Common myeloid progenitor, CD34-positive (primary cell): ENCODE results near the gene EED.
"Not testable (repeated sequence)": the region's sequence is repeated elsewhere in the genome, so short reads cannot be mapped to it uniquely, and the experiment has no call there.

ENCODE experiments used
- CTCF ChIA-PET: fragments of 350-600 bp; sonication (Branson Sonifier 250); formaldehyde crosslinking; loops from one replicate; lab custom pipeline; 2021; ENCODE audit warnings: antibody characterized with exemption; lab: Charles Lee
- POLR2A ChIA-PET: fragments of 350-600 bp; sonication (Branson Sonifier 250); formaldehyde crosslinking; loops from one replicate; lab custom pipeline; 2021; ENCODE audit warnings: antibody characterized with exemption; lab: Charles Lee
- DNase-seq, 3 donors: peaks; one replicate each; pipeline versions ENCODE4 v3.0.0 to v3.0.0-alpha.2; 2013
- H3K27ac ChIP-seq, 2 experiments: 1 replicate in 1 of 2; 2 replicates in 1 of 2; pipeline ENCODE4 v1.7.0; 2013; ENCODE audit warnings: inconsistent platforms in 2 of 2, low read length in 2 of 2, mild to moderate bottlenecking in 2 of 2, low read depth in 1 of 2, moderate library complexity in 1 of 2; ENCODE audit not compliant: severe bottlenecking in 2 of 2, insufficient read depth in 1 of 2, poor library complexity in 1 of 2
- H3K27me3 ChIP-seq, 5 experiments: replicated peaks in 2 of 5; 1 replicate in 3 of 5; 2 replicates in 2 of 5; pipeline versions ENCODE4 v1.6.1 to v1.7.0; 2013; ENCODE audit warnings: low read length in 4 of 5, mild to moderate bottlenecking in 2 of 5, moderate library complexity in 2 of 5, inconsistent platforms in 1 of 5; ENCODE audit not compliant: insufficient read depth in 5 of 5, control insufficient read depth in 4 of 5
- H3K36me3 ChIP-seq, 4 experiments: 1 replicate in 2 of 4; 2 replicates in 2 of 4; pipeline versions ENCODE4 v1.6.1 to v1.7.0; 2013; ENCODE audit warnings: low read length in 3 of 4, control low read depth in 1 of 4, mild to moderate bottlenecking in 1 of 4; ENCODE audit not compliant: control insufficient read depth in 4 of 4, insufficient read depth in 4 of 4
- H3K4me1 ChIP-seq, 4 experiments: 1 replicate in 3 of 4; 2 replicates in 1 of 4; pipeline versions ENCODE4 v1.6.1 to v1.7.1; 2013; ENCODE audit warnings: low read length in 3 of 4, mild to moderate bottlenecking in 3 of 4, control low read depth in 1 of 4, inconsistent platforms in 1 of 4, moderate library complexity in 1 of 4; ENCODE audit not compliant: control insufficient read depth in 4 of 4, insufficient read depth in 4 of 4; ENCODE audit errors: control extremely low read depth in 1 of 4
- H3K4me3 ChIP-seq, 7 experiments: 1 replicate in 4 of 7; 2 replicates in 3 of 7; pipeline versions ENCODE4 v1.5.1 to v1.7.0; 2013; ENCODE audit warnings: mild to moderate bottlenecking in 7 of 7, low read length in 6 of 7, moderate library complexity in 6 of 7, inconsistent platforms in 2 of 7, low read depth in 2 of 7, control low read depth in 1 of 7; ENCODE audit not compliant: insufficient read depth in 4 of 7, control insufficient read depth in 1 of 7; ENCODE audit errors: extremely low read depth in 1 of 7
- H3K9me3 ChIP-seq, 5 experiments: 1 replicate in 4 of 5; 2 replicates in 1 of 5; pipeline versions ENCODE4 v1.6.1 to v1.7.1; 2013; ENCODE audit warnings: low read length in 4 of 5, mild to moderate bottlenecking in 2 of 5, inconsistent platforms in 1 of 5, low read depth in 1 of 5, moderate library complexity in 1 of 5; ENCODE audit not compliant: control insufficient read depth in 4 of 5, insufficient read depth in 2 of 5; ENCODE audit errors: control extremely low read depth in 1 of 5
- WGBS: methylation state at CpG from one replicate; pipeline ENCODE4 v1.1.5; 2013; ENCODE audit not compliant: insufficient coverage; 5-methylcytosine and 5-hydroxymethylcytosine counted together

The EED gene

GRCh38 chr11:86288776-86289507 is 44.4 kb downstream of the EED start:
- CTCF ChIA-PET: interaction anchor here (1.0 to 1.4 kb wide), 3 partner anchors 338 to 434 kb away, joined by 3 read pairs; partner anchors contain the start of gene CCDC83
- peak in 2 of 3 donors; percentile 11 to 22 for DNase-seq
- Histone ChIP-seq H3K27ac (no peak overlapping the region), H3K4me3 (no peak overlapping the region), H3K27me3 (no peaks in the 10 kb centered on the region), H3K36me3 (peaks cover 0 to 7% (median 2%) of the 10 kb centered on the region in 4 experiments), H3K4me1 (peaks cover 0 to 1% (median 0%) of the 10 kb centered on the region in 4 experiments), H3K9me3 (no peaks in the 10 kb centered on the region)
- WGBS: 84% methylated on average over 7 of the region's 7 CpGs
- POLR2A ChIA-PET: no interaction called here

GRCh38 chr11:86289508-86290280 is 45.1 kb downstream of the EED start:
- H3K27me3 ChIP-seq, H3K27ac ChIP-seq, H3K4me1 ChIP-seq, H3K36me3 ChIP-seq, DNase-seq, H3K4me3 ChIP-seq, POLR2A ChIA-PET, H3K9me3 ChIP-seq: not testable (repeated sequence)
- WGBS: 99% methylated on average over 8 of the region's 9 CpGs
- CTCF ChIA-PET: interaction anchor here (0.9 to 2.4 kb wide), 7 partner anchors 10 to 435 kb away, joined by 3 to 5 read pairs (median 4); partner anchors contain the start of gene CCDC83

- POLR2A ChIA-PET: interaction anchor here (0.6 kb wide), 1 partner anchor 168 kb away, joined by 3 read pairs; no protein-coding TSS in a partner anchor
Measured at GRCh38 chr11:86291466-86292262, 47.1 kb downstream of the EED start.

GRCh38 chr11:86292912-86293616 is 48.5 kb downstream of the EED start:
- ChIA-PET POLR2A (interaction anchor here (0.7 kb wide), 1 partner anchor 9 kb away, joined by 3 read pairs; the partner anchor contains the start of gene HIKESHI), CTCF (interaction anchor here (0.6 to 2.1 kb wide), 11 partner anchors 8 to 428 kb away, joined by 3 to 7 read pairs (median 3); no protein-coding TSS in a partner anchor)
- Histone ChIP-seq H3K4me1 (no peaks in the 10 kb centered on the region), H3K4me3 (no peak overlapping the region), H3K27me3 (no peaks in the 10 kb centered on the region), H3K36me3 (no peaks in the 10 kb centered on the region), H3K27ac (no peak overlapping the region), H3K9me3 (no peaks in the 10 kb centered on the region)
- DNase-seq: no peak
- 93% methylated on average over 4 of the region's 6 CpGs for WGBS

More at GRCh38 chr11:86291466-86292262, 47.1 kb downstream of the EED start:
- Histone ChIP-seq H3K9me3 (no peaks in the 10 kb centered on the region), H3K27ac (no peak overlapping the region), H3K36me3 (no peaks in the 10 kb centered on the region), H3K4me1 (peaks cover 0 to 1% (median 0%) of the 10 kb centered on the region in 4 experiments), H3K27me3 (no peaks in the 10 kb centered on the region), H3K4me3 (no peak overlapping the region)
- CTCF ChIA-PET: interaction anchor here (0.6 to 2.4 kb wide), 18 partner anchors 9 to 467 kb away, joined by 3 to 11 read pairs (median 4); partner anchors contain the start of genes CCDC83 and HIKESHI
- WGBS: no CpG with 5 or more reads among the region's 3 CpGs
- DNase-seq: peak; percentile 67 to 81 (median 70)

- ChIA-PET POLR2A (interaction anchor here (0.7 kb wide), 1 partner anchor 8 kb away, joined by 3 read pairs; the partner anchor contains the start of gene HIKESHI), CTCF (interaction anchor here (0.6 to 1.7 kb wide), 11 partner anchors 9 to 440 kb away, joined by 3 to 5 read pairs (median 3); no protein-coding TSS in a partner anchor)
- no peaks in the 10 kb centered on the region for H3K36me3 ChIP-seq
- no peak for DNase-seq
- no peaks in the 10 kb centered on the region for H3K9me3 ChIP-seq
- H3K27me3 ChIP-seq: no peaks in the 10 kb centered on the region
- H3K4me1 ChIP-seq: no peaks in the 10 kb centered on the region
- no peak overlapping the region for H3K4me3 ChIP-seq
- no peak overlapping the region for H3K27ac ChIP-seq
Measured at GRCh38 chr11:86294026-86294425, 49.5 kb downstream of the EED start.

- CTCF ChIA-PET: no interaction called here
- Histone ChIP-seq H3K9me3 (no peaks in the 10 kb centered on the region), H3K4me1 (peaks cover 4 to 10% (median 7%) of the 10 kb centered on the region in 4 experiments), H3K27me3 (peaks cover 0 to 2% (median 0%) of the 10 kb centered on the region in 5 experiments), H3K4me3 (peak overlapping the region in 6 of 7 experiments; percentile 86 to 94 (median 90)), H3K36me3 (peaks cover 0 to 3% (median under 1%) of the 10 kb centered on the region in 4 experiments), H3K27ac (peak overlapping the region in 1 of 2 experiments; percentile 90)
- 0% methylated on average over 3 of the region's 6 CpGs for WGBS
- POLR2A ChIA-PET: interaction anchor here (0.6 to 0.9 kb wide), 2 partner anchors 8 to 484 kb away, joined by 3 read pairs; no protein-coding TSS in a partner anchor
- DNase-seq: no peak
Measured at GRCh38 chr11:86301742-86302091, 57.2 kb downstream of the EED start.
